Panc1 (cell line): ENCODE data around the gene NOX3. TPM values are rescaled to one million over a fixed set of nuclear protein-coding genes. Genes with fewer than 3 reads are reported as not detected.

Source experiments
- ATAC-seq: fragments of 200-7000 bp; cut with Tn5 transposase; 2 replicates; pipeline ENCODE4 v1.9.1; 2020; ENCODE audit warnings: mild to moderate bottlenecking, moderate library complexity
- BruUV-seq: library from RNA; stranded (reverse); fragments of 400-500 nt; replicated peaks from 2 replicates; lab custom pipeline; 2021; lab: Mats Ljungman, UMichigan
- CTCF ChIA-PET: fragments of 300-600 bp; sonication (Branson Sonifier 250); formaldehyde crosslinking; loops from one replicate; lab custom pipeline; 2022; ENCODE audit warnings: antibody characterized with exemption; lab: Charles Lee
- POLR2A ChIA-PET: fragments of 300-600 bp; sonication (Branson Sonifier 250); formaldehyde crosslinking; loops from one replicate; lab custom pipeline; 2022; ENCODE audit warnings: antibody characterized with exemption; lab: Charles Lee
- DNase-seq: peaks from one replicate; pipeline ENCODE4 v3.0.0-alpha.2; 2010; ENCODE audit warnings: low read depth, low spot score
- H3K27ac ChIP-seq: 2 replicates; pipeline ENCODE4 v1.5.1; 2011; ENCODE audit warnings: mild to moderate bottlenecking, low read length, inconsistent platforms
- H3K27me3 ChIP-seq: fragments of 200-500 bp; sonication (Bioruptor generic); 2 replicates; pipeline ENCODE4 v1.6.0; 2014; ENCODE audit warnings: low read length, inconsistent platforms; ENCODE audit not compliant: control insufficient read depth, insufficient read depth
- H3K36me3 ChIP-seq: fragments of 200-500 bp; sonication (Bioruptor generic); 2 replicates; pipeline ENCODE4 v1.5.1; 2014; ENCODE audit warnings: inconsistent platforms, mild to moderate bottlenecking, low read length, moderate library complexity; ENCODE audit not compliant: control insufficient read depth, insufficient read depth
- H3K4me1 ChIP-seq: 2 replicates; pipeline ENCODE4 v1.5.1; 2011; ENCODE audit warnings: inconsistent platforms, mild to moderate bottlenecking, low read length, moderate library complexity; ENCODE audit not compliant: control insufficient read depth, insufficient read depth
- H3K4me3 ChIP-seq, 2 experiments: 2 replicates each; pipeline ENCODE4 v1.5.1; 2011 to 2012; ENCODE audit warnings: low read depth in 2 of 2, low read length in 2 of 2, mild to moderate bottlenecking in 2 of 2, inconsistent platforms in 1 of 2, moderate library complexity in 1 of 2
- H3K9me3 ChIP-seq: fragments of 200-500 bp; sonication (Bioruptor generic); 2 replicates; pipeline ENCODE4 v1.5.1; 2014; ENCODE audit warnings: low read depth, mild to moderate bottlenecking, inconsistent platforms, low read length, moderate library complexity; ENCODE audit not compliant: control insufficient read depth, insufficient read depth
- POLR2AphosphoS5 ChIP-seq: IDR thresholded peaks from 2 replicates; pipeline ENCODE4 v1.6.1; 2012; ENCODE audit warnings: mild to moderate bottlenecking, low read depth, low read length, moderate library complexity
- SIN3A ChIP-seq: IDR thresholded peaks from 2 replicates; pipeline ENCODE4 v1.6.1; 2012; ENCODE audit warnings: low read depth, mild to moderate bottlenecking, low read length, moderate library complexity, borderline replicate concordance; ENCODE audit not compliant: insufficient read depth
- TCF7L2 ChIP-seq: IDR thresholded peaks from 2 replicates; pipeline ENCODE4 v1.6.1; 2011; ENCODE audit warnings: mild to moderate bottlenecking, low read depth, low read length, inconsistent platforms
- in situ Hi-C: cut with HindIII; loops from 2 replicates; pipeline ENCODE4 v1.10.0; 2016; ENCODE audit warnings: low sequenced_read_pairs, low pct_unique_long_range_greater_than_20kb
- intact Hi-C: fragments of 100-400 bp; cut with micrococcal nuclease; formaldehyde crosslinking; loops from one replicate; pipeline ENCODE4 v1.10.0; 2022; ENCODE audit not compliant: unreplicated experiment
- total RNA-seq: library from RNA; stranded (reverse); gene quantifications from one replicate; pipeline ENCODE4 v1.2.1, GENCODE V29; 2021; ENCODE audit not compliant: unreplicated experiment
- TF ChIP-seq, protein P1 (sequence below), 2 experiments: IDR thresholded peaks; 2 replicates each; pipeline ENCODE4 v1.6.1; 2011 to 2012; ENCODE audit warnings: low read depth in 2 of 2, control low read depth in 1 of 2, low read length in 1 of 2, mild to moderate bottlenecking in 1 of 2, moderate library complexity in 1 of 2; ENCODE audit not compliant: insufficient read depth in 1 of 2
- TF ChIP-seq, protein P2 (sequence below): fragments of 450-650 bp; IDR thresholded peaks from 2 replicates; pipeline ENCODE4 v1.5.1; 2017; ENCODE audit warnings: mild to moderate bottlenecking

Gene NOX3
- total RNA-seq, 1 experiment from 2014 or later = not detected

DNA sequence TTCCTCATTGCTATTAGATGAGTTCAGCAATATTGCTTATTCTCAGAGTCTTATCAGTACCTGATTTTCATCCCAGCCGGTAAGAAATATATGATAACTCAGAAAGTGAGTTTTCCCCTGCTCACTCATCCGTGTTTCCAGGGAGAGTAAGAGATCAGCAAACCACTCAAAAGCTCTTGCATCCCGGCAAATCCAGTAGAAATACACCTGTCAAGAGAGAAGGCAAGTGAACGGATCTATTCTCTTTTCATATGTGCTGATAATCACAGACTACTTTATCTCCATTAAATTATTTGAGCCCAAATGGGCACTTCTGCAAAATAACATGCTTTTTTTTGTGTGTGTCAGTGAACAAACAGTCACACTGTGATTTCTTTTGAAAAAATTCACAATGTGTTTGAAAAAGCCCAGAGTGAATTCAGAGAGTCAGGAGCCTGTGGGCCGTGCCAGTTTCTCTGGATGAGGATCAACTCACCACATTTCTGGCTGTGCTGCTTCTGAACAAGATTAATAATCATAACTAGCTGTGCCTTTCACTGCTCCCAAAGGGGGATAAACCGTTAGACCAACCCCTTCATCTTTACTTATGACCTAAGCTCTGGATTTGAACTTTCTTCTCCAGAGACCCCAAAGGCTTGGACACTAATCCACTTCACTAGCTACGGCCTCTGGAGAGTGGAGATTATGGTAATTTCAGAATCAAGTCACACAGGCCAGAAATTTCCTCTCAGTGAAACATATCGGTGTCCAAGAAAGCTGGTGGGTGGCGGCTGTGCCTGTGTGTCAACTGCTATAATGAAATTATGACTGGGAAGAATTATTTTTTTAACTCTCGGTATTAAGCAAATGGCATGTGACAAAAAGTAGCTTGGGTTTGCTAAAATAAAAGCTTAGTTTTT is 44.2 kb downstream of the NOX3 start:
- Histone ChIP-seq H3K27ac (no peak overlapping the region), H3K27me3 (no peaks in the 10 kb centered on the region), H3K9me3 (no peaks in the 10 kb centered on the region), H3K4me3 (no peak overlapping the region), H3K36me3 (no peaks in the 10 kb centered on the region), H3K4me1 (no peaks in the 10 kb centered on the region)
- POLR2A ChIA-PET = no interaction called here
- no peak for DNase-seq
- BruUV-seq = no TSS peak
- intact Hi-C loops (no loop called here), in situ Hi-C loops (no loop called here)
- CTCF ChIA-PET = no interaction called here
- no peak for ATAC-seq
- TF ChIP-seq, protein P1, sequence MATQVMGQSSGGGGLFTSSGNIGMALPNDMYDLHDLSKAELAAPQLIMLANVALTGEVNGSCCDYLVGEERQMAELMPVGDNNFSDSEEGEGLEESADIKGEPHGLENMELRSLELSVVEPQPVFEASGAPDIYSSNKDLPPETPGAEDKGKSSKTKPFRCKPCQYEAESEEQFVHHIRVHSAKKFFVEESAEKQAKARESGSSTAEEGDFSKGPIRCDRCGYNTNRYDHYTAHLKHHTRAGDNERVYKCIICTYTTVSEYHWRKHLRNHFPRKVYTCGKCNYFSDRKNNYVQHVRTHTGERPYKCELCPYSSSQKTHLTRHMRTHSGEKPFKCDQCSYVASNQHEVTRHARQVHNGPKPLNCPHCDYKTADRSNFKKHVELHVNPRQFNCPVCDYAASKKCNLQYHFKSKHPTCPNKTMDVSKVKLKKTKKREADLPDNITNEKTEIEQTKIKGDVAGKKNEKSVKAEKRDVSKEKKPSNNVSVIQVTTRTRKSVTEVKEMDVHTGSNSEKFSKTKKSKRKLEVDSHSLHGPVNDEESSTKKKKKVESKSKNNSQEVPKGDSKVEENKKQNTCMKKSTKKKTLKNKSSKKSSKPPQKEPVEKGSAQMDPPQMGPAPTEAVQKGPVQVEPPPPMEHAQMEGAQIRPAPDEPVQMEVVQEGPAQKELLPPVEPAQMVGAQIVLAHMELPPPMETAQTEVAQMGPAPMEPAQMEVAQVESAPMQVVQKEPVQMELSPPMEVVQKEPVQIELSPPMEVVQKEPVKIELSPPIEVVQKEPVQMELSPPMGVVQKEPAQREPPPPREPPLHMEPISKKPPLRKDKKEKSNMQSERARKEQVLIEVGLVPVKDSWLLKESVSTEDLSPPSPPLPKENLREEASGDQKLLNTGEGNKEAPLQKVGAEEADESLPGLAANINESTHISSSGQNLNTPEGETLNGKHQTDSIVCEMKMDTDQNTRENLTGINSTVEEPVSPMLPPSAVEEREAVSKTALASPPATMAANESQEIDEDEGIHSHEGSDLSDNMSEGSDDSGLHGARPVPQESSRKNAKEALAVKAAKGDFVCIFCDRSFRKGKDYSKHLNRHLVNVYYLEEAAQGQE (IDR thresholded peaks at IDR 0.05; ENCODE audit: insufficient read depth in 1 of 2, low read depth in 2 of 2, low read length in 1 of 2) = no peak
- TF ChIP-seq POLR2AphosphoS5 (no peak), TCF7L2 (no peak), SIN3A (no peak)
- TF ChIP-seq, protein P2, sequence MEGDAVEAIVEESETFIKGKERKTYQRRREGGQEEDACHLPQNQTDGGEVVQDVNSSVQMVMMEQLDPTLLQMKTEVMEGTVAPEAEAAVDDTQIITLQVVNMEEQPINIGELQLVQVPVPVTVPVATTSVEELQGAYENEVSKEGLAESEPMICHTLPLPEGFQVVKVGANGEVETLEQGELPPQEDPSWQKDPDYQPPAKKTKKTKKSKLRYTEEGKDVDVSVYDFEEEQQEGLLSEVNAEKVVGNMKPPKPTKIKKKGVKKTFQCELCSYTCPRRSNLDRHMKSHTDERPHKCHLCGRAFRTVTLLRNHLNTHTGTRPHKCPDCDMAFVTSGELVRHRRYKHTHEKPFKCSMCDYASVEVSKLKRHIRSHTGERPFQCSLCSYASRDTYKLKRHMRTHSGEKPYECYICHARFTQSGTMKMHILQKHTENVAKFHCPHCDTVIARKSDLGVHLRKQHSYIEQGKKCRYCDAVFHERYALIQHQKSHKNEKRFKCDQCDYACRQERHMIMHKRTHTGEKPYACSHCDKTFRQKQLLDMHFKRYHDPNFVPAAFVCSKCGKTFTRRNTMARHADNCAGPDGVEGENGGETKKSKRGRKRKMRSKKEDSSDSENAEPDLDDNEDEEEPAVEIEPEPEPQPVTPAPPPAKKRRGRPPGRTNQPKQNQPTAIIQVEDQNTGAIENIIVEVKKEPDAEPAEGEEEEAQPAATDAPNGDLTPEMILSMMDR = no peak

GRCh38 chr6:155409391-155409790 is 46.2 kb downstream of the NOX3 start:
- CTCF ChIA-PET = no interaction called here
- DNase-seq (no peak), ATAC-seq (no peak)
- no peak for TF ChIP-seq SIN3A
- TF ChIP-seq, protein P1 (IDR thresholded peaks at IDR 0.05; ENCODE audit: insufficient read depth in 1 of 2, low read depth in 2 of 2, low read length in 1 of 2) = no peak
- Histone ChIP-seq H3K36me3 (no peaks in the 10 kb centered on the region), H3K4me3 (no peak overlapping the region), H3K27ac (no peak overlapping the region), H3K4me1 (no peaks in the 10 kb centered on the region), H3K27me3 (no peaks in the 10 kb centered on the region), H3K9me3 (no peaks in the 10 kb centered on the region)
- BruUV-seq = no TSS peak
- in situ Hi-C loops = no loop called here
- intact Hi-C loops = no loop called here
- POLR2A ChIA-PET = no interaction called here
